Stimulated activated naive CD8-positive, alpha-beta T cell treated with anti-CD3 and anti-CD28 coated beads, Interleukin-15, Interleukin-2, amounts not matched to agents 100 ng/mL and 50 ng/mL, for 24 hours (primary cell): Measurements from ENCODE around the gene OTULINL.

Source experiments
- H3K27ac Mint-ChIP-seq: one replicate; pipeline ENCODE4 v1.8.0; 2021; ENCODE audit warnings: mild to moderate bottlenecking, mixed read lengths
- H3K27me3 Mint-ChIP-seq: one replicate; pipeline ENCODE4 v1.8.0; 2021; ENCODE audit warnings: mixed read lengths
- H3K36me3 Mint-ChIP-seq: one replicate; pipeline ENCODE4 v1.8.0; 2021; ENCODE audit warnings: low read depth, mixed read lengths
- H3K4me1 Mint-ChIP-seq: one replicate; pipeline ENCODE4 v1.8.0; 2021; ENCODE audit warnings: low read depth, mixed read lengths
- H3K4me3 Mint-ChIP-seq: one replicate; pipeline ENCODE4 v1.8.0; 2021; ENCODE audit warnings: mild to moderate bottlenecking, mixed read lengths
- H3K9me3 Mint-ChIP-seq: one replicate; pipeline ENCODE4 v1.8.0; 2021; ENCODE audit warnings: mixed read lengths

Gene OTULINL

DNA sequence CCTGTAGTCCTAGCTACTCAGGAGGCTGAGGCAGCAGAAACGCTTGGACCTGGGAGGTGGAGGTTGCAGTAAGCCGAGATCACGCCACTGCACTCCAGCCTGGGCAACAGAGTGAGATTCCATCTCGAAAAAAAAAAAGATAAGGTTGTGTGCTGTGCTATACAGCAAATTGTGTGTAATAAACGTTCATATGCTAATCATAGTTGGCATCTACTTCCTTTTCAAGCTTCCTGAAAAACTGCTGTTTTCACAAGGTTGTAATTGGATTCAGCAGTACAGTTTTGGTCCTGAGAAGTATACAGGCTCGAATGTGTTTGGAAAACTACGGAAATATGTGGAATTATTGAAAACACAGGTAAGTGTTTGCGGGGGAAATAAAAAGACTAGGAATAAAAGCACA is 25.5 kb downstream of the OTULINL start:
- peaks cover 70% of the 10 kb centered on the region for H3K36me3 Mint-ChIP-seq
- no peaks in the 10 kb centered on the region for H3K9me3 Mint-ChIP-seq
- no peak overlapping the region for H3K27ac Mint-ChIP-seq
- no peaks in the 10 kb centered on the region for H3K27me3 Mint-ChIP-seq
- H3K4me3 Mint-ChIP-seq: no peak overlapping the region
- no peaks in the 10 kb centered on the region for H3K4me1 Mint-ChIP-seq

DNA sequence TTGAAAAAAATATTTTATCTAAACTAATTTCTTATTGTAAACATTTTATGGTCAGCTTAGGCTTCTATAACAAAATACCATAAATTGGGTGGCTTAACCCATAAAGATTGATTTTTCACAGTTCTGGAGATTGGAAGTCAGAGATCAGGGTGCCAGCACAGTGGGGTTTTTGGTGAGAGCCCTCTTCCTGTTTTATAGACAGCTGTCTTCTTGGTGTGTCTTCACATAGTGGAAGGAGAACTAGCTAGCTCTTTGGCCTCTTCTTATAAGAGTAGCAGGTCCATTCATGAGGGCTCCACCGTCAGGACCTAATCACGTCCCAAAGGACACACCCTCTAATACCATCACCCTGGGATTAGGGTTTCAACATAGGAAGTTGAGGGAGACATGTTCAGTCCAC is 26.6 kb downstream of the OTULINL start:
- no peak overlapping the region for H3K27ac Mint-ChIP-seq
- H3K9me3 Mint-ChIP-seq: no peaks in the 10 kb centered on the region
- H3K4me3 Mint-ChIP-seq: no peak overlapping the region
- no peaks in the 10 kb centered on the region for H3K27me3 Mint-ChIP-seq
- no peaks in the 10 kb centered on the region for H3K4me1 Mint-ChIP-seq
- peaks cover 65% of the 10 kb centered on the region for H3K36me3 Mint-ChIP-seq

DNA sequence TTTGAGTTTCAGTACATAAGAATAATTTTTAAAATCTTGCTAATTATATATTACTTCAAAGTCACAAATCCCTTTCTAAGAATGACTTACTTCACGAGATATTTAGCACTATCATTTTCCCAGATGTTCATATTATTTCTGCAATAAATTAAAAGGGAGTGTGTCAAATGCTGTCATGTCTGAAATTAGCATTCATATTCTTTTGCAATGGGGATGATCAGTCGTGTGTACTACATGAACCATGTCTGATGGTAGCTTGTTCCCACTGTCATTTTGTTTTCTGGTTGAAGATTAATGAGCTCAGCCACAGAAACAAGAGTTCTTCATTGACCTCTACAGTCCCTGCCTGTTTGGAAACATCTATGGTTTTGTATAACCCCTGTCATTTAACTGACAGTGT is 30.1 kb downstream of the OTULINL start:
- H3K9me3 Mint-ChIP-seq: no peaks in the 10 kb centered on the region
- no peaks in the 10 kb centered on the region for H3K4me1 Mint-ChIP-seq
- H3K27me3 Mint-ChIP-seq: no peaks in the 10 kb centered on the region
- no peak overlapping the region for H3K27ac Mint-ChIP-seq
- peaks cover 61% of the 10 kb centered on the region for H3K36me3 Mint-ChIP-seq
- H3K4me3 Mint-ChIP-seq: no peak overlapping the region

DNA sequence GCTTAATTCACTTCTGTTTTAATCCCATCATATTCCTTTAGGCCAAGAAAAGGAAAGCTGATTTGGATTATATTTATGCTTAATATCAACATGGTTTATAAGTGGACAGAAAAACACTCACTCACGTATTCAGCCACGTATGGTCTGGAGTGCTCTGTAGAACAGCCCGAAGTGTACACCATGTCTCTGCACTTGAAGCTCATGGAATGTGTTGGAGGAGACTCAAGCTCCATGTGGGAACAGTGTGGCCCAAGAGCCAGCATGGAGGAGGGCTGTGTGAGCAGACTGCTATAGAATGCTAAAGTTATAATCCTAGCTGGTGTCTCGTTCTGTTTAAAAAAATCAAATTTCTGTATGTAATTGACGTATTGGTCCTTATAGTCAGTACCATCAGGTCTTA is 32.9 kb downstream of the OTULINL start:
- no peak overlapping the region for H3K27ac Mint-ChIP-seq
- no peaks in the 10 kb centered on the region for H3K4me1 Mint-ChIP-seq
- H3K9me3 Mint-ChIP-seq: no peaks in the 10 kb centered on the region
- no peak overlapping the region for H3K4me3 Mint-ChIP-seq
- H3K36me3 Mint-ChIP-seq: peaks cover 47% of the 10 kb centered on the region
- H3K27me3 Mint-ChIP-seq: no peaks in the 10 kb centered on the region

DNA sequence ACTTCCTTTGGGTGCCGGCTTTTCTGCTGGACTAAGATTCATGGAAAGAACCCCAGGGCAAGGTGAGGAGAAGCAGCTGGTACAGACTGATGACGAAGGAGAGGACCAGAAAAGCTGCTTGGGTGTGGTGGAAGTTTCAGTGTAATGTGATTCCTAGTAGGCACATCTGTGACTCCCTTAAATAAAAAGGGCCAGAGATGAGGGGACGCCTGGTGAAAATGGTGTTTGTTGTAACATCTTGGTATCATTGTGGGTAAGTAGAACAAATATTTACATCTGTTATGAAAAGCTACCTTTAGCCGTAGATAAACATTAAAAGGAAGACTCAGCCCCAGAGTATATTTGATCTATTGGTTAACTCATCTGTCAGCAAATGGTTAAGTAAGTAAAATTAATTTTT is 33.8 kb downstream of the OTULINL start:
- Mint-ChIP-seq H3K27me3 (no peaks in the 10 kb centered on the region), H3K4me1 (no peaks in the 10 kb centered on the region), H3K27ac (no peak overlapping the region), H3K4me3 (no peak overlapping the region), H3K9me3 (no peaks in the 10 kb centered on the region), H3K36me3 (peaks cover 39% of the 10 kb centered on the region)

DNA sequence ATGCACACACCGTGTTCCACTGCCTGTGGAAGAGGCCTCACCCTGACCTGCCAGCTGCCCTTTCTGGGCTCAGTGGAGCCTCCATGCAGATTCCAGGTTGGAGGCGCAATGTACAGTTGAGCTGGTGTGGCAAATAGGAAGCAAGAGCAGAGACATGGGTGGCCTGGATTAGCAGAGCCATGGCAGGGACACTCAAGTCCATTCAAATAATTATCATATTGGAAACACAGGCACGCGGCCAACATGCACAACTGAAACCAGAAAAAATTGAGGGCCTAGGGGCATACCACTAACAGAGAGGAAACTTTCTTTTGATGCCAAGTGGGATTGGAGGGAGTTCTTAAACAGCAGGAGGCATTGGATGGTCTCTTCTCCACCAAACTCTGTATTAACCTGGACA is 35.8 kb downstream of the OTULINL start:
- Mint-ChIP-seq H3K27ac (no peak overlapping the region), H3K9me3 (peaks cover 5% of the 10 kb centered on the region), H3K4me1 (no peaks in the 10 kb centered on the region), H3K36me3 (peaks cover 38% of the 10 kb centered on the region), H3K27me3 (no peaks in the 10 kb centered on the region), H3K4me3 (no peak overlapping the region)

DNA sequence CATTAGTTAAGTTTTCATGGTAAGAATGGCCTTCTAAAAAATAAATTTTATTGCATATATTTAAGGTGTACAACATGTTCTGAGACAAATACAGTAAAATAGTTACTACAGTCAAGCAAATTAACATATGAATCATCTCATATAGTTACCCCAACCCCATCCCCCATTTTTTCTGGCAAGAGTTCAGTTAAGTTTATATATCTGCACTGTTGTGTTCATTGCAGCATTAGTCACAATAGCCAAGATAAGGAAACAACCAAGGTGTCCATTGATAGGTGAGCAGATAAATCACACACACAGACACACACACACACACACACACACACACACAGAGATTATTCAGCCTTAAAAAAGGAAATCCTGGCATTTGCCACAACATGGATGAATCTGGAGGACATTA is 45.7 kb downstream of the OTULINL start:
- no peaks in the 10 kb centered on the region for H3K27me3 Mint-ChIP-seq
- H3K36me3 Mint-ChIP-seq: no peaks in the 10 kb centered on the region
- no peaks in the 10 kb centered on the region for H3K4me1 Mint-ChIP-seq
- H3K9me3 Mint-ChIP-seq: peaks cover 4% of the 10 kb centered on the region
- H3K4me3 Mint-ChIP-seq: no peak overlapping the region
- no peak overlapping the region for H3K27ac Mint-ChIP-seq

DNA sequence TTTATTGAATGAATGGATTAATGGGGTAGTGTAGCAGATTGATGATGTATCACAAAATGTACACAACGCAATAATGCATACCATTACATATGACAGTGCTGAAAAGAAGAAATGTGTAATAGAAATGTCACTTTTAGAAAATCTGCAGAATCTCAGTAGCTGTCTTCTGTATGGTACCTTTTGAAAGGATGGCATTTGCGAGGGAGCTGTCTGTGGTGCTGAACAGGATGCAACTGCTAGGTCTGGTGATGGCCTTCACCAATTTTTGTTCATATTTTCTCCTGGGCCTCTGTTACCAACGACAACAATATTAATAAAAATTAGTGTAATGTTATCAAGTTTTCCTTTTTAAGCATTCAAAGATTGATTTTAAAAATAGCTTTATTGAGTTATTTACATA is 46.8 kb downstream of the OTULINL start:
- Mint-ChIP-seq H3K27ac (no peak overlapping the region), H3K4me3 (no peak overlapping the region), H3K36me3 (no peaks in the 10 kb centered on the region), H3K4me1 (no peaks in the 10 kb centered on the region), H3K9me3 (peaks cover 4% of the 10 kb centered on the region), H3K27me3 (no peaks in the 10 kb centered on the region)

DNA sequence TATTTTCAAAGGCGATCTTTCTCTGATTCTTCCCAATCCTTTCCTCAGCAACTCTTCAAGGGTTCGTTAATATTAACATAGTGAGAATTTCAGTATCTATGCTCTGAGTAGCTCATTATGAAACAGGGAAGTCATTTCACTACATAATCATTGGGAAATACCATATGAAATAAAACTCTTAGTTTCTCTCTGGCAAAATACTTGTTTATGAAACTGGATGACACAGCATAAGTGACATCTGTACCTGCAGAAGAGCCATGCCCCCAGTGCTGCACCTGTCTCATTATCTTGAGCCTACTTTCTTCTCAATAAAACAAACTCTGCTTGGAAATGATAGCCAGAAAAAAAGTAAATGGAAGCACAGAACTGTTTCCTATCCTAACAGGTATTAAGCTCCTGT is 49.1 kb downstream of the OTULINL start:
- H3K4me3 Mint-ChIP-seq: no peak overlapping the region
- H3K36me3 Mint-ChIP-seq: no peaks in the 10 kb centered on the region
- H3K27me3 Mint-ChIP-seq: no peaks in the 10 kb centered on the region

DNA sequence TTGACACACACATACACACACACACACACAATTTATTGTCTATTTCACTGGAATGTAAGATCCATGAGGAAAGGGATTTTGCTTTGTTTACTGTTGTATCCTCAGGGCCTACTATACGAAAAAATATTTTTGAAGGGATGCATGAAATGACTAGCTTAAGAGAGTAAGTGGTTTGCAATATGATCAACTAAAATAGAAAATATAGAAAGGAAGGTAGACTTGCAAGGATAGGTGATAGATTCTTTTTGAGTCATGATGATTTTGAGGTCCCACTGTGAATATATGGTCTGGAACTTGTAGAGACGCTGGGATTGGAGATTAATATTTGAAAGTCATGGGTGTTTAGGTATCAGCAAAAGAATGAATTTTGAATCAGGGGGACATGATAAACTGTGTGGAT is 54.1 kb downstream of the OTULINL start:
- H3K27me3 Mint-ChIP-seq: no peaks in the 10 kb centered on the region
- no peaks in the 10 kb centered on the region for H3K4me1 Mint-ChIP-seq
- no peaks in the 10 kb centered on the region for H3K36me3 Mint-ChIP-seq
- peaks cover under 1% of the 10 kb centered on the region for H3K9me3 Mint-ChIP-seq
- H3K27ac Mint-ChIP-seq: no peak overlapping the region
- H3K4me3 Mint-ChIP-seq: no peak overlapping the region

More for the DNA sequence above, 49.1 kb downstream of the OTULINL start:
- Mint-ChIP-seq H3K9me3 (peaks cover 4% of the 10 kb centered on the region), H3K27ac (no peak overlapping the region), H3K4me1 (no peaks in the 10 kb centered on the region)

DNA sequence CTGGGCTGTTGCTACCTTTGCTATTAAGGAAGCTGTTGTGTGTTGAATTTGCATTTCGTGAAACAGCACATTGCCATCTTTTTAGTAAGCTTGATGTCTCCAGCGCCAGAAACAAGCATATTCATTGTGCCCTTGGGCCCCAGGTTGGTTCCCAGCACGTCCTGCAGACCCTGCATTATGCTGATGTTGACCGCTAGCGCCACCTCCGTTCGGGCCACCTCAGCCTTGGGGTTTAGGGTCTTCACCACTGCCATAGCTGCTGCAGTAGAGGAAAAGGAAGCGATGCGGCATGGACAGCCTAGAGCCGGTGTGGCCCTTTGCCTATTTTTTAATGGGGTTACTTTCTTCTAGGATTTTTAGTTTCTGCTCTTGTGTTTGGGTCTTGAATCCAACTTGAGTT is 59.2 kb downstream of the OTULINL start:
- Mint-ChIP-seq H3K4me3 (no peak overlapping the region), H3K9me3 (no peaks in the 10 kb centered on the region), H3K27me3 (peaks cover 11% of the 10 kb centered on the region), H3K4me1 (no peaks in the 10 kb centered on the region), H3K36me3 (no peaks in the 10 kb centered on the region), H3K27ac (no peak overlapping the region)

DNA sequence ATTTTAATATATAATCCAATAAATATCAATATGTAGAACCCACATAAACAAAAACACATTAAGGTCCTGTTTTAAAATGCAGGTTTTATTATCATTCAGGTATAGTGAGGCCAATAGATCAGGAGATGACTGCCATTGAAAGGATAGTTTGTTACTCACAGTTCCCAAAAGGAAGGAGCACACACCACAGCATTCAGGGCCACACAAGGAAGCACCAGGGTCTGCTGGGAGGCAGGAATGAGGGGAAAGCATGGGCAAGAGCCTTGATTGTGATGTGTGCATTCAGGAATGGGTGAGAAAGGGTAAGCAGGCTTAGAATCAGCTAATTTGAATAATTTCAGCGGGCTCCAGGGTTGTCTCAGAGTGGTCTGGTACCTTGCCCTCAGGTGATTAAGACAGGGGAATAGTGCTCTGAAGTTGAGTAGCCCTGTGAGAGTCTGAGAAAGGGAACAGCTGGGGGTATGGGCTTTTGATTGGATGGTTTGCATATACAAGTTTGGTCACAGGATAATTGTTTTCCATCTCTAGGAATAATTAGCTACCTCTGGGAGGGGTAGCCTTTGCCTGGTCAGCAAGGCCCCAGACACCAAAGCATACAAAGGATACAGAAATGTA is 63.1 kb downstream of the OTULINL start:
- no peak overlapping the region for H3K4me3 Mint-ChIP-seq
- no peaks in the 10 kb centered on the region for H3K36me3 Mint-ChIP-seq
- H3K9me3 Mint-ChIP-seq: no peaks in the 10 kb centered on the region
- peaks cover 16% of the 10 kb centered on the region for H3K27me3 Mint-ChIP-seq
- H3K4me1 Mint-ChIP-seq: no peaks in the 10 kb centered on the region
- no peak overlapping the region for H3K27ac Mint-ChIP-seq

DNA sequence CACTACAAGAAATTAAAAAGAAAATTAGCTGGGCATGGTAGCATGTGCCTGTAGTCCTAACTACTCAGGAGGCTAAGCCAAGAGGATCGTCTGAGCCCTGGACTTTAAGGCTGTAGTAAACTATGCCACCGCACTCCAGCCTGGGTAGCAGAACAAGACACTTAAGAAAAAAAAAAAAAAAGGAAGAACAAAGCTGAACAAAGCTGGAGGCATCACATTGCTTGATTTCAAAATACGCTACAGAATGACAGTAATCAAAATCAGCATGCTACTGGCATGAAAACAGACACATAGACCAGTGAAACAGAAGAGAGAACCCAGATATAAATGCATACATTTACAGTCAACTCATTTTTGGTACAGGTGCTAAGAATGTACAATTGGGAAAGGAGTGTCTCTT is 68.5 kb downstream of the OTULINL start:
- H3K27ac Mint-ChIP-seq: no peak overlapping the region

DNA sequence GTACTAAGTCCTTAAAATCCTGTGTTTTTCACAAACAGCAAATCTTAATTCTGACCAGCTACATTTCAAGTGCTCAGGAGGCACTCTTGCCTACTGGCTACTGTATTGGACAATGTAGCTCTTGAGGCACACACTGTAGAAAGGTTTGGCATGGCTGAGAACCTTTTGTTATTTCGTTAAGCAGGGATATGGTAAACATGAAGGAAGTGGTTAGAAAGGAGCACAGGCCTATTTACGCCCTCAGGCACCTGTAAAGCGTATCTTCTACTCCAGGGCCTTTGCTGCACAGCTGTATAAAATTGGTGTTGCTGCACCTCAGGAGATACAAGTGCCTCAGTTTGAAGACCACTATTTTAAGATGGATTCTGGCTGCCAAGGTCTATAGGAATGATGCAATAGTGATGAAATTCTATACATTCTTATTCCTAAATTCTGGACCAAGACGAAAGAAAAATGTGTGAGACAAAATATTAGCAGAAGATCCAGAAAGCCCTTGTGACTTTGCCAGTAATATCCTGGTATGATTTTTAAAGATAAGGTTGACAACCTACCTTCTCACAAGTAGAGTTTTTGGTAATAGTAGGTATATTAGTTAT is 73.7 kb downstream of the OTULINL start:
- Mint-ChIP-seq H3K4me3 (no peak overlapping the region), H3K4me1 (peaks cover 39% of the 10 kb centered on the region), H3K36me3 (no peaks in the 10 kb centered on the region), H3K27ac (peak overlapping the region; percentile 76), H3K27me3 (peaks cover 5% of the 10 kb centered on the region), H3K9me3 (no peaks in the 10 kb centered on the region)

More for the DNA sequence above, 68.5 kb downstream of the OTULINL start:
- Mint-ChIP-seq H3K27me3 (peaks cover 15% of the 10 kb centered on the region), H3K4me3 (no peak overlapping the region), H3K4me1 (peaks cover 2% of the 10 kb centered on the region), H3K9me3 (no peaks in the 10 kb centered on the region), H3K36me3 (no peaks in the 10 kb centered on the region)

DNA sequence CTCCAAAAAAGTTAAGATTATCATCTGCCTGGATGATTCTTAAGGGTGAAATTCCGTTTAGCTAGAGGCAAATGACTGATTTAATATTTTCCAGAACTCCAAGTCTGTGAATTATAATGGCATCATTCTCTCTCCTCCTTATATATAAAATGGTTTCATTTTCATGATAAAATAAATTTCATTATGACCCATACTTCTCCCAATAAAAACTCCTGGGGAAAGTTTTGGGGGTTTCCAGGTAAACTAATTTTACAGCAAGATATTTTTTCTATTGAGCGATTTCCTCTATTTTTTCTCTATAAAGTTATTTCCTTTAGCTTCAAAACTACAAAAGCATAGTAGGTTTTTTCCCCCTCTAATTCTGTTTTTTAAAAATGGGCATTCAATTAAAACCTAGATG is 75.3 kb downstream of the OTULINL start:
- Mint-ChIP-seq H3K4me3 (no peak overlapping the region), H3K4me1 (peaks cover 56% of the 10 kb centered on the region), H3K27ac (peak overlapping the region; percentile 76), H3K27me3 (no peaks in the 10 kb centered on the region), H3K36me3 (no peaks in the 10 kb centered on the region), H3K9me3 (no peaks in the 10 kb centered on the region)
